Endothelial cell of umbilical vein (primary cell): Measurements from ENCODE around the gene DMRT1. TPM values are rescaled to one million over a fixed set of nuclear protein-coding genes. Genes with fewer than 3 reads are reported as not detected.

Experiments used
- BruUV-seq: library from RNA; stranded (reverse); fragments of 400-500 nt; replicated peaks from 2 replicates; lab custom pipeline; 2021; lab: Mats Ljungman, UMichigan
- CTCF ChIA-PET: fragments of 300-600, 350-600 bp; sonication (Branson Sonifier 250); formaldehyde crosslinking; loops from one replicate; lab custom pipeline; 2021; ENCODE audit warnings: antibody characterized with exemption, inconsistent platforms; lab: Charles Lee
- POLR2A ChIA-PET: fragments of 300-600, 350-600 bp; sonication (Branson Sonifier 250); formaldehyde crosslinking; loops from one replicate; lab custom pipeline; 2021; ENCODE audit warnings: antibody characterized with exemption, inconsistent platforms; lab: Charles Lee
- DNase-seq: peaks from one replicate; pipeline ENCODE4 v3.0.0-alpha.2; 2011; ENCODE audit warnings: low read depth, low spot score
- FAIRE-seq: peaks from 2 replicates; lab custom pipeline; 2011; peaks lifted over from hg19 to GRCh38; lab: Jason Lieb, UNC
- H2AFZ ChIP-seq: 2 replicates; pipeline ENCODE4 v1.6.0; 2012; ENCODE audit warnings: low read depth, low read length, control low read depth, inconsistent platforms
- H3K27ac ChIP-seq: 2 replicates; pipeline ENCODE4 v1.5.1; 2011; ENCODE audit warnings: low read depth, mild to moderate bottlenecking, control low read depth, low read length, moderate library complexity; ENCODE audit not compliant: insufficient read depth
- H3K27me3 ChIP-seq, 2 experiments: 2 replicates each; pipeline versions ENCODE4 v1.6.0 to v1.6.1; 2011; ENCODE audit warnings: low read length in 2 of 2, mixed read lengths in 1 of 2; ENCODE audit not compliant: control insufficient read depth in 2 of 2, insufficient read depth in 2 of 2
- H3K36me3 ChIP-seq, 2 experiments: 2 replicates in 1 of 2; 3 replicates in 1 of 2; pipeline ENCODE4 v1.5.1; 2011; ENCODE audit warnings: low read length in 2 of 2, mild to moderate bottlenecking in 1 of 2, moderate library complexity in 1 of 2; ENCODE audit not compliant: control insufficient read depth in 2 of 2, insufficient read depth in 2 of 2; ENCODE audit errors: extremely low read depth in 1 of 2
- H3K4me1 ChIP-seq: 3 replicates; pipeline ENCODE4 v1.5.1; 2011; ENCODE audit warnings: mild to moderate bottlenecking, low read length; ENCODE audit not compliant: control insufficient read depth, insufficient read depth; ENCODE audit errors: extremely low read depth
- H3K4me2 ChIP-seq: 2 replicates; pipeline ENCODE4 v1.6.1; 2011; ENCODE audit warnings: low read length, control low read depth, mixed read lengths; ENCODE audit not compliant: insufficient read depth
- H3K4me3 ChIP-seq, 3 experiments: fragments of 200-600 bp in 1 of 3; sonication (generic), shearing (Covaris generic) in 1 of 3; replicated peaks in 1 of 3; 2 replicates each; pipeline ENCODE4 v1.5.1; 2011 to 2016; ENCODE audit warnings: control low read depth in 3 of 3, low read length in 3 of 3, mild to moderate bottlenecking in 2 of 3, inconsistent platforms in 1 of 3, low read depth in 1 of 3, moderate library complexity in 1 of 3; ENCODE audit not compliant: insufficient read depth in 1 of 3
- H3K79me2 ChIP-seq: 2 replicates; pipeline ENCODE4 v1.6.0; 2012; ENCODE audit warnings: low read length, inconsistent platforms; ENCODE audit not compliant: control insufficient read depth, insufficient read depth
- H3K9ac ChIP-seq: replicated peaks from 2 replicates; pipeline ENCODE3; 2011; ENCODE audit warnings: low read length, control low read depth; ENCODE audit not compliant: insufficient read depth; ENCODE audit errors: extremely low read depth
- H3K9me1 ChIP-seq: replicated peaks from 3 replicates; pipeline ENCODE4 v1.6.0; 2011; ENCODE audit warnings: mild to moderate bottlenecking, low read length; ENCODE audit not compliant: control insufficient read depth, insufficient read depth; ENCODE audit errors: extremely low read depth
- H3K9me3 ChIP-seq: replicated peaks from 2 replicates; pipeline ENCODE4 v1.5.1; 2012; ENCODE audit warnings: low read length, inconsistent platforms; ENCODE audit not compliant: control insufficient read depth, insufficient read depth
- H4K20me1 ChIP-seq: replicated peaks from 2 replicates; pipeline ENCODE3; 2011; ENCODE audit warnings: mild to moderate bottlenecking, low read length; ENCODE audit not compliant: control insufficient read depth, insufficient read depth; ENCODE audit errors: extremely low read depth
- EZH2 ChIP-seq: IDR thresholded peaks from 2 replicates; pipeline ENCODE4 v1.6.1; 2012; ENCODE audit warnings: borderline replicate concordance, low read depth, mild to moderate bottlenecking, moderate library complexity, low read length, inconsistent platforms; ENCODE audit not compliant: severe bottlenecking
- FOS ChIP-seq: IDR thresholded peaks from 2 replicates; pipeline ENCODE4 v1.6.1; 2011; ENCODE audit warnings: mild to moderate bottlenecking, low read length, moderate library complexity, borderline replicate concordance; ENCODE audit not compliant: insufficient read depth
- GATA2 ChIP-seq: IDR thresholded peaks from 2 replicates; pipeline ENCODE4 v1.7.0; 2011; ENCODE audit warnings: low read depth, mild to moderate bottlenecking, moderate library complexity, mixed read lengths, low read length; ENCODE audit not compliant: insufficient read length, insufficient read depth
- MAX ChIP-seq: IDR thresholded peaks from 2 replicates; pipeline ENCODE4 v1.6.1; 2011; ENCODE audit not compliant: insufficient read depth, insufficient read length
- MYC ChIP-seq: IDR thresholded peaks from one replicate; pipeline ENCODE4 v1.6.1; 2011; ENCODE audit warnings: mild to moderate bottlenecking, low read depth, low read length
- POLR2A ChIP-seq: IDR thresholded peaks from 2 replicates; pipeline ENCODE4 v1.6.1; 2012; ENCODE audit warnings: low read depth, mild to moderate bottlenecking, control low read depth, low read length
- POLR2AphosphoS5 ChIP-seq: IDR thresholded peaks from 2 replicates; pipeline ENCODE4 v1.6.1; 2012; ENCODE audit warnings: low read depth, mild to moderate bottlenecking, control low read depth, low read length, moderate library complexity; ENCODE audit not compliant: insufficient read depth
- dilution Hi-C: fragments of 300-500 bp; cut with MboI; formaldehyde crosslinking; loops from one replicate; pipeline ENCODE4 v1.15.0; 2019; ENCODE audit warnings: low sequenced_read_pairs; ENCODE audit not compliant: extremely low pct_ligation_motif_present
- intact Hi-C: fragments of 100-400 bp; cut with micrococcal nuclease; formaldehyde crosslinking; loops from one replicate; pipeline ENCODE4 v1.10.0; 2022
- polyA plus RNA-seq, 4 experiments: library from polyadenylated mRNA; depleted of rRNA in 3 of 4; stranded (reverse) in 3 of 4; unstranded in 1 of 4; fragments of >200 nt; gene quantifications; 2 replicates each; pipeline versions ENCODE4 v1.2.1 to v1.2.3, GENCODE V29; 2011 to 2012; ENCODE audit warnings: missing spikeins in 1 of 4
- total RNA-seq: library from RNA; stranded (reverse); gene quantifications from 2 replicates; pipeline ENCODE4 v1.2.3, GENCODE V29; 2021
- TF ChIP-seq, protein P1 (sequence below), 2 donors: IDR thresholded peaks; 1 replicate in 1 of 2; 2 replicates in 1 of 2; pipeline ENCODE4 v1.5.1; 2011; ENCODE audit warnings: low read length in 2 of 2, mild to moderate bottlenecking in 2 of 2, moderate library complexity in 2 of 2, control low read depth in 1 of 2, inconsistent platforms in 1 of 2, low read depth in 1 of 2; ENCODE audit not compliant: insufficient read depth in 1 of 2; ENCODE audit errors: extremely low read depth in 1 of 2

DMRT1 gene
- total and polyA plus RNA-seq, 2 donors (not counting 3 experiments of a cell fraction or from before 2014, with no cell fraction given): 0.08 to 0.20 TPM

DNA sequence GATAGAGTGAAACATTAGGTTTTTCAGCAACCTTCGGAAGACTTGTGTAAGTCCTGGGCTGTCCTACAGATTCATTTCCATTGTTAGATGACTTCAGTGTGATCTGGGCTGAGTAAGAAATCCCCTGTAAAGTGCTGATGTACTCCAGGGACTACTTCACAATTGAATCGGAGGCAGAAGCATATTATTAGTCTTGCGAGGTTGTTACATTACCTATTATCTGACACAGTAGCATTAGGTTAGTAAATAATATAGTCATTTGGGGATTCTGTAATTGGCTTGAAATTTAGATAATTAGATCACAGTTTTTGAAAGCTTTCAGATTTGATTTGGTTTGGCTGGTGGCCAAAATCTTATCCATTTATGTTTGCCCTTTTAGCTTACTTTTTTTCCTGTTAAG is 62.4 kb downstream of the DMRT1 start:
- Histone ChIP-seq H3K27ac (no peak overlapping the region), H2AFZ (no peak overlapping the region), H3K27me3 (peaks cover 5 to 6% of the 10 kb centered on the region in 2 experiments), H3K4me2 (no peak overlapping the region), H3K9ac (no peak overlapping the region), H4K20me1 (no peaks in the 10 kb centered on the region), H3K4me3 (no peak overlapping the region), H3K36me3 (no peaks in the 10 kb centered on the region), H3K4me1 (no peaks in the 10 kb centered on the region), H3K9me1 (no peaks in the 10 kb centered on the region), H3K9me3 (no peaks in the 10 kb centered on the region), H3K79me2 (no peaks in the 10 kb centered on the region)
- DNase-seq (no peak), FAIRE-seq (no peak)
- TF ChIP-seq, protein P1, sequence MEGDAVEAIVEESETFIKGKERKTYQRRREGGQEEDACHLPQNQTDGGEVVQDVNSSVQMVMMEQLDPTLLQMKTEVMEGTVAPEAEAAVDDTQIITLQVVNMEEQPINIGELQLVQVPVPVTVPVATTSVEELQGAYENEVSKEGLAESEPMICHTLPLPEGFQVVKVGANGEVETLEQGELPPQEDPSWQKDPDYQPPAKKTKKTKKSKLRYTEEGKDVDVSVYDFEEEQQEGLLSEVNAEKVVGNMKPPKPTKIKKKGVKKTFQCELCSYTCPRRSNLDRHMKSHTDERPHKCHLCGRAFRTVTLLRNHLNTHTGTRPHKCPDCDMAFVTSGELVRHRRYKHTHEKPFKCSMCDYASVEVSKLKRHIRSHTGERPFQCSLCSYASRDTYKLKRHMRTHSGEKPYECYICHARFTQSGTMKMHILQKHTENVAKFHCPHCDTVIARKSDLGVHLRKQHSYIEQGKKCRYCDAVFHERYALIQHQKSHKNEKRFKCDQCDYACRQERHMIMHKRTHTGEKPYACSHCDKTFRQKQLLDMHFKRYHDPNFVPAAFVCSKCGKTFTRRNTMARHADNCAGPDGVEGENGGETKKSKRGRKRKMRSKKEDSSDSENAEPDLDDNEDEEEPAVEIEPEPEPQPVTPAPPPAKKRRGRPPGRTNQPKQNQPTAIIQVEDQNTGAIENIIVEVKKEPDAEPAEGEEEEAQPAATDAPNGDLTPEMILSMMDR (IDR thresholded peaks at IDR 0.05; ENCODE audit: extremely low read depth in 1 of 2, insufficient read depth in 1 of 2, low read depth in 1 of 2, low read length in 2 of 2): no peak
- TF ChIP-seq MAX (no peak), GATA2 (no peak), FOS (no peak), MYC (no peak), POLR2AphosphoS5 (no peak), EZH2 (no peak), POLR2A (no peak)
- BruUV-seq: no TSS peak
- intact Hi-C loops (no loop called here), dilution Hi-C loops (no loop called here)
- ChIA-PET POLR2A (no interaction called here), CTCF (interaction anchor here (1.4 to 1.5 kb wide), 2 partner anchors 24 to 106 kb away, joined by 3 to 4 read pairs; no protein-coding TSS in a partner anchor)
